GM19467 (cell line): ENCODE measurements around the gene SLC25A38.

Source experiments
- ATAC-seq: cut with Tn5 transposase; IDR thresholded peaks from one replicate; pipeline ENCODE4 v1.9.1; 2021; ENCODE audit warnings: mild to moderate bottlenecking, moderate library complexity; ENCODE audit not compliant: unreplicated experiment

SLC25A38 gene

GRCh38 chr3:39428745-39429201 is 45.6 kb downstream of the SLC25A38 start:
- no peak for ATAC-seq

DNA sequence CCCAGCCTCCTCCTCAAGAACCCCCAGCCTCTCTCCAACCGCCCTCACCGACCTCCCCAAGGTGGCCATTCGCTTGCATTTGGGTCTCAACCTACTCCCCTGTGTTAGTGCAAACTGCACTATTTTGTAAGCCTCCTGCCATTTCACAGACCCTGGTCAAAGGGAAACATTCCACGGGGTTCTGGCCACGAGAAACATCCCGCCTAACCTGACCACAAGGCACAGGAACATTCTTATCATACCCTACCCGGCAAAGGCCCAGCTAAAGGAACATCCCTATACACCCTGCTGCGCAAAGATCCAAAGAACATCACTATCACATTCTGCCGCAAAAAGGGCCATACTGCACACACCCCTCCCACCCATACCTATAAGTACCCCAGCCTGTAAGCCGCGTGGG is 46.3 kb downstream of the SLC25A38 start:
- ATAC-seq, result no peak

DNA sequence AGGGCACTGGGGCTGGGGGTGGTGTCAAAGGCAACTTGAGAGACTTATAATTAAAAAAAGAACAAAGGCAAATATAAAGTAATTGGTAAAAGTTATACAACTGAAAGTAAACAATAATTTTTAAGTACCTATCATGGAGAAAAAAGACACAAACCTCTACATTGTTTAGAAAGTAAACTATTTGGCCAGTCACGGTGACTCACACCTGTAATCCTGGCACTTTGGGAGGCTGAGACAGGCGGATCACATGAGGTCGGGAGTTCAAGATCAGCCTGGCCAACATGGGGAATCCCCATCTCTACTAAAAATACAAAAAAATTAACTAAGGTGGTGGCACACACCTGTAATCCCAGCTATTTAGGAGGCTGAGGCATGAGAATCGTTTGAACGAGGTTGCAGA is 49.2 kb downstream of the SLC25A38 start:
- ATAC-seq, result no peak

DNA sequence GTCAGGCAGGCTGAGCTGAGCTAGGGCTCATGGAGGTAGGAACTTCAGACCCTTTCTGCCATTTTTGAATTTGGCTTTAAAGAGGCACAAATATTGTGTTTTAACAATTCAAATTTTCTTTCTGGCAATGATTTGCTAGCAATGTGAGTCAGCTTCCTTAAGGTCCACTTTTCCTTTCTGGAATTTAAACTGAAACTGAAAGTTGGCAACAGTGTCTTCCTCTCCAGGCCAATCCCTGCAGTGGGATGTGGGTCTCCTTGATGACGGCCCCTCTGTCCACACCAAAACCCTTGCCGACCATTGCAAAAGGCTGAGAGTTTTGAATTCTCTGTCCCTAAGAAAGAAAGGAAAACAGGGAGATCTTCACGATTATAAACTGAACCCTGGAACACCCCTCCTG is 50.5 kb downstream of the SLC25A38 start:
- ATAC-seq, result no peak

GRCh38 chr3:39434574-39434973 is 51.4 kb downstream of the SLC25A38 start:
- ATAC-seq, result no peak

DNA sequence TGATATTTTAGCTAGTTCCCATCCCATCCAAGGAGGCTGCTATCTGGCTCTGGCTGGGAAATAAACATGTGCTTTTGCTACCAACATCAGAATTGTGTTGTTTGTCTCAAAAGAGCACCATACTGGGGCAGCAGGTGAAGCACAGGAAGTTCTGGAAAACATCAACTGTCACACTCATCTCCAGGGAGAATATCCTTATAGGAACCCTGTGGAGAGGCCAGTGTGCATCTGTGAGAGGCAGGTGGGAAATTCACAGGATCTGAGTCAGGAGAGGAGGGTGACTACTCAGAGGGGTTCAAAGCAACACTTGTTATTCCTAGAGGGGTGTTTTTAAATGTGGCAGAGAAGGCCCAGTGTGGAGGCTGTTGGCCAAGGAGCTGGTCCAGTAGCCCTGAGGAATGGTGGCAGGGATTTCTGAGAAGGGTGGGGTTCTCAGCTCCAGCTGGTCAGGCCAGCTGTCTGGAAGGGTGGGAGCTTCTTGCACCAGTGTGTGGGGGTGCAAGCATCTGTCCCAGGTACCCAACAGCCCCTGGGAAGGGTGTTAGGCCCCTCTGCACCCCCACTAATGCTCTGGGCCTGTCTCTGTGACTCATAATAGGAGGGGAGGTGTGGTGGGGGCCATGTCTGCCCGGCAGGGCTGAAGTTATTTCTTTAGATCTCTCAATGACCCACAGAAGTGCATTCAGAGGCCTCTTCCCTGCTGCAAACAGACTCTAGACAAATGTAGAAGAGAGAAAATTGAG is 52.0 kb downstream of the SLC25A38 start:
- ATAC-seq, result no peak

DNA sequence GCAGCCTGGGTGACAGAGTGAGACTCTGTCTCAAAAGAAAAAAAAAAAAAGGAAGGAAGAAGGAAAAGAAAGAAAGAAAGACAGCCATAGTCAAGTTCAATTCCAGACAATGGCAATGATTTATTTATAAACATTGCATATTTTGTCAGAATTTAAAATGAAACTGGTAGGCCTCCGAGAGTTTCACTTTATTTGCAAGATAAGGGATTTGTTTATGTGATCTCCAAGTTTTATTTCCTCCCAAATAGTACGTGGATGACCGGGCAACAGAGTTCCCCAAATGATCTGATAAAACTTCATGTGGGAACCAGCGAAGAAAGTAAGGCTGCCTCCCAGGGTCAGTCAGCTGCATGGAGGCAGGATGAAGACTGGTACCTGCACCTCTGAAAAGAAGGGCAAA is 55.7 kb downstream of the SLC25A38 start:
- no peak for ATAC-seq

DNA sequence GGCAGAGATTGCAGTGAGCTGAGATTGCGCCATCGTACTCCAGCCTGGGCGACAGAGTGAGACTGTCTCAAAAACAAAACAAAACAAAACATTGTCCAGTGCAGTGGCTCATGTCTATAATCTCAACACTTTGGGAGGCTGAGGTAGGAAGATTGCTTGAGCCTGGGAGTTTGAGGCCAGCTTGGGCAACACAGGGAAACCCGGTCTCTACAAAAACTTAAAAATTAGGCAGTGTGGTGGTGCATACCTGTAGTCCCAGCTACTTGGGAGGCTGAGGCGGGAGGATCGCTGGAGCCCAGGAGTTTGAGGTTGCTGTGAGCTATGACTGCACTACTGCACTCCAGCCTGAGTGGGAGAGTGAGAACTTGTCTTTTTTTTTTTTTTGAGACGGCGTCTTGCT is 57.1 kb downstream of the SLC25A38 start:
- no peak for ATAC-seq

GRCh38 chr3:39443530-39443929 is 60.4 kb downstream of the SLC25A38 start:
- ATAC-seq, result no peak

GRCh38 chr3:39445927-39446326 is 62.8 kb downstream of the SLC25A38 start:
- ATAC-seq, result no peak

GRCh38 chr3:39446444-39446843 is 63.3 kb downstream of the SLC25A38 start:
- ATAC-seq, result no peak
